GF-D8 (cell line): ENCODE measurements around the gene FGR.
"Not testable (repeated sequence)": the region's sequence is repeated elsewhere in the genome, so short reads cannot be mapped to it uniquely, and the experiment has no call there.

Experiments
- DNase-seq: peaks from one replicate; lab custom pipeline; 2025; lab: John Stamatoyannopoulos, UW

Gene FGR

GRCh38 chr1:27634985-27635367 lies at the start of gene FGR:
Gene FGR (minus strand): TSS chr1:27635185. CDS start chr1:27623916, 11,269 bp downstream.
- DNase-seq = no peak

GRCh38 chr1:27684176-27684575 lies 49.2 kb upstream of the FGR start:
- DNase-seq = no peak

GRCh38 chr1:27682351-27682944 lies 47.5 kb upstream of the FGR start:
- DNase-seq = no peak

- DNase-seq = not testable (repeated sequence)
These were observed 46.6 kb upstream of the FGR start for GRCh38 chr1:27681580-27681979.

- not testable (repeated sequence) for DNase-seq
These were observed 45.3 kb upstream of the FGR start for GRCh38 chr1:27680225-27680791.

GRCh38 chr1:27678747-27679146 lies 43.8 kb upstream of the FGR start:
- no peak for DNase-seq

GRCh38 chr1:27676410-27676809 lies 41.4 kb upstream of the FGR start:
- no peak for DNase-seq

- DNase-seq = no peak
These were observed 37.7 kb upstream of the FGR start for GRCh38 chr1:27672750-27673112.

GRCh38 chr1:27671964-27672749 lies 37.2 kb upstream of the FGR start, which contains the start of gene IFI6:
Gene IFI6 (minus strand): TSS chr1:27672192. CDS start chr1:27669314, 2,878 bp downstream.
- peak; percentile 43 for DNase-seq

GRCh38 chr1:27669876-27670275 lies 34.9 kb upstream of the FGR start:
- DNase-seq = no peak

GRCh38 chr1:27668808-27669723 lies 34.1 kb upstream of the FGR start:
- peak; percentile 2 for DNase-seq

- DNase-seq = no peak
These were observed 33.3 kb upstream of the FGR start for GRCh38 chr1:27668121-27668807.

- no peak for DNase-seq
These were observed 31.8 kb upstream of the FGR start for GRCh38 chr1:27666791-27667254.

GRCh38 chr1:27666294-27666693 lies 31.3 kb upstream of the FGR start:
- no peak for DNase-seq

- DNase-seq = no peak
These were observed 30.1 kb upstream of the FGR start for GRCh38 chr1:27665016-27665651.

- no peak for DNase-seq
These were observed 29.3 kb upstream of the FGR start for GRCh38 chr1:27664291-27664690.

GRCh38 chr1:27662707-27663393 lies 27.9 kb upstream of the FGR start:
- peak; percentile 59 for DNase-seq

- no peak for DNase-seq
These were observed 27.3 kb upstream of the FGR start for GRCh38 chr1:27662261-27662660.

- DNase-seq = no peak
These were observed 26.6 kb upstream of the FGR start for GRCh38 chr1:27661412-27662075.

GRCh38 chr1:27660300-27660835 lies 25.4 kb upstream of the FGR start:
- DNase-seq = no peak
